Stimulated activated naive CD4-positive, alpha-beta T cell (primary cell): ENCODE measurements around the gene METTL22.

ENCODE experiments used
- DNase-seq, 6 experiments: peaks; one replicate each; lab custom pipeline; 2025; lab: John Stamatoyannopoulos, UW

The METTL22 gene

DNA sequence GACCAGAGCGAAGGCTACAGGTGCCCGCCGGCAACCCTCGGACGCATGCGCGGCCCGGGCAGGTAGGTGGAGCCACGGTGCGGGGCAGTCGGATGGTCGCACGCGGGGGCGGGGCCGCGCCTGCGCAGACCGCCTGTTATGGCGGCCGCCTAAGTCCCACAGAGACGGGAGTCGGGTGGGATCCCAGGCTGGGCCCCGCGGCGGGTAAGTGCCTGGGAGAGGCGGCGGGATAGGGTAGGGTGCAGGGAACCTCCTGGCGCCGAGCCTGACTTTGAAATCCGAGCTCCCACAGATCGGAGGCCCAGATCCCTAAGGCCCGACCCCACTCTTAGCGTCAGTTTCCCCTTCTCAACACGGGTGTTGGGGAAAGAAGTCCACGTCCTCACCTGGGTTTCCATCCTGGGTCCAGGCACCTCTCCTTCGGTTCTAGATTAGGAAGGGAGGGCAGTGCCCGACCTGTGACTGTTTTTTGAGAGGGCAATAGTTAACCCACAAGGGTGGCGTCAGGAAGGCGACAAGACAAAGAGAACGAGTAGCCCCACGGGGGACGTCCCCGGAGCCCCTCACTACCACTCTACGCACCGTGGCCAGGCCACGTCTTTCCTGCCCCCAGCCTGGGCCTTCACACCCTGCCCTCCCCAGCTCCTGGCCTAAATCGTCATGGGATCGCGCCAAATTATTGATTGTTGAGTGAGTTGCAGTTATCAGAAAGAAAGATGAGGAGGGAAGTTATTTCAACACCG lies at the start of gene METTL22:
TSS of gene METTL22 (plus strand) at position 127 of the 743 bp plus-strand sequence. CDS start 3,968 bp downstream, outside the sequence.
- peak; percentile 73 to 92 (median 88) for DNase-seq

DNA sequence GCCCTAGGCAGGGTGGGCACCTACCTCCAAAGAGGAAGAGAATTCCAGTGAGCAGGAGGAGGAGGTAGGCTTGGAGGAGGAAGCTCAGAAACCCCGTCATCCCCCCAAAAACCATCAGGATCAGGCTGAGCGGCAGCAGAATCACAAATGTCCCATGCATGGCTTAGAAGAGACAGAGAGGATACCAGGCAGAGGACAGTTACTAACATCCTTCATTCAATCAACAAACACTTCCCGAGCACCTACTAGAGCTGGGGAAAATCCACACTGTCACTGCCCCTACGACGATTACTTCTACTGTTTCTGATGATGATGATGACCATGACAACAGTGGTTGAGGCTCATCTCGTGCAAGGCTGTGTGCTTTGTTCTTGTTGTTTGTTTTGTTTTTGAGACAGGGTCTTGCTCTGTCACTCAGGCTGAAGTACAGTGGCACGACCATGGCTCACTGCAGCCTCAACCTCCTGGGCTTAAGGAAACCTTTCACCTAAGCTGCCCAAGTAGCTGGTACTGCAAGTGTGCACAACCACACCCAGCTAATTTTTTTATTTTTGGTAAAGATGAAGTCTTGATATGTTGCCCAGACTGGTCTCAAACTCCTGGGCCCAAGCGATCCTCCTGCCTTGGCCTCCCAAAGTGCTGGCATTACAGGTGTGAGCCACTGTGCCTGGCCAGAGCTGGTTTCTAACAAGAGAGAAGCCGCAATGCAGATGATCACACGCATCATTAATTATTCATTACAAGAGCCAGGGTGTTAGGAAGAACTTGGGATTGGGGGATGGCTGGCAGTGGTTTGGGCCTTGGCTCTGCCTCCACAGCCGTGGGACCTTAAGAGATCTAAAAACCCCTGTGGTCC lies 49.2 kb upstream of the METTL22 start:
- DNase-seq, result no peak

GRCh38 chr16:8572919-8573724 lies 48.4 kb upstream of the METTL22 start:
- DNase-seq, result no peak

DNA sequence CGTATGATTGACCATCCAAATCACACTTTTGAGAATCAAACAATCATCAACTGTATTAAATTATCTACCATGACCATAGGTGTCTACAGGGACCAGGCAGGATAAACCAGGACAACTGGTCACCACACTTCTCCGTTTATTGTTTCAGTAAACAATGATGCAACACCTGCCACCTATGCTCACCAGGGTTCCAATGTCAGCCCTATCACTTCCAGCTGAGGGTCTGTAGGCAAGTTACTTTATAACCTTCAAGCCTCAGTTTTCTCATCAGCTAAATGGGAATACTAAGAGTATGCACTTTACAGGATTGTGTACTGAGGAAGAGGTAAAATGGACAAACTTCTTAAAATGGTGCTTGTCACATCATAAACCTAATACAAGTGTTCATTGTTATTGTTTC lies 46.1 kb upstream of the METTL22 start:
- no peak for DNase-seq

- no peak for DNase-seq
Observed at GRCh38 chr16:8576141-8577004, 45.1 kb upstream of the METTL22 start.

- DNase-seq, result no peak
Observed at GRCh38 chr16:8577678-8578304, 43.7 kb upstream of the METTL22 start.

DNA sequence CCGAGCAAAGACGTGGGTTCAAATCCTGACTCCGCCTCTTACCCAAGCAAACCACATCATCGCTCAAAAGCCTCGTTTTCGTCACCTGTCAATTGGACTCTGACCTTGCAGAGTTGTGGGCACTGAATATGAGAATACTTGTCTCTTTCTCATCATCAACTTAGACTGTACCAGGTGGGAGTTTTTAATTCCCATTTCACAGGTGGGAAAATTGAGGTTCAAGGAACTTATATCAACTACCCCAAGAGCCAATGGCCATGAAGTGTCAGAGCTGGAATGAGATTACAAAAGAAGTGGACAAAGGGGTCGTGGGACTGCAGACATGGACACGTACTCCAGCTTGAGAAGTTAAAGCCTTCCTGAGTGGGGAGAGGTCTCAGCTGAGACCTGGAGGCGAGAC lies 41.9 kb upstream of the METTL22 start:
- DNase-seq, result no peak

GRCh38 chr16:8581831-8582580 lies 39.5 kb upstream of the METTL22 start:
- no peak for DNase-seq

DNA sequence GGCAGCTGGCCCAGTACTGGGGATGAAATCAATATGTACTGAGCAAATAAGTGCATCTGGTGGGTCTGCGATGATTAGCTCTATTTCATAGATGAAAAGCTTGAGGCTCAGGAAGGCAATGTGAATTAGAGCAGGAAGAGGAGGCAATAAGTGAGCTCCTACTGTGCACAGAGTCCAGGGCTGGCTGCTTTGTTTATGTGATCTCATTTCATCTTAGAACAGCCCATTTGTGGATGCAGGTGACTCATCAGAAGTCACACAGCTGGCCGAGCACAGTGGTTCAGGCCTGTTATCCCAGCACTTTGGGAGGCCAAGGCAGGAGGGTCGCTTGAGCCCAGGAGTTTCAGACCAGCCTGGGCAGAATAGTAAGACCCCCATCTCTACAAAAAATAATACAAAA lies 38.3 kb upstream of the METTL22 start:
- DNase-seq, result no peak

DNA sequence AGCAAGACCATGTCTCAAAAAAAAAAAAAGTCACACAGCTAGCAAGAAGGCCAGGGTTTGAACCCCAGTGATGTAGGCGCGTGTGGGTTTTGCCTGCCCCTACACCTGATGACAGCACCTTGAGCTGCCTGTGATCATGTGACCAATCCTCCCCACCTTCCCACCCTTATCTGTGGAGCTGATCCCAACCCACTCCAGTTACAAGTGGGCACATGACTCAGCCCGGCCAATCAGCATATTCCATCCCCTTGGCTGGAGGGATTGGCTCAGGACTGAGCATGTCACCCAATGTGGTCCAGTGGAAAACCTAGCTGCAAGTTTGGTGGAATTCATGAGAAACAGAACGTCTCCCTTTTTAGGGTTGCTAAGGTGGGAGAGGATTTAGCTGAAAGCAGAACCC lies 37.8 kb upstream of the METTL22 start:
- no peak for DNase-seq

DNA sequence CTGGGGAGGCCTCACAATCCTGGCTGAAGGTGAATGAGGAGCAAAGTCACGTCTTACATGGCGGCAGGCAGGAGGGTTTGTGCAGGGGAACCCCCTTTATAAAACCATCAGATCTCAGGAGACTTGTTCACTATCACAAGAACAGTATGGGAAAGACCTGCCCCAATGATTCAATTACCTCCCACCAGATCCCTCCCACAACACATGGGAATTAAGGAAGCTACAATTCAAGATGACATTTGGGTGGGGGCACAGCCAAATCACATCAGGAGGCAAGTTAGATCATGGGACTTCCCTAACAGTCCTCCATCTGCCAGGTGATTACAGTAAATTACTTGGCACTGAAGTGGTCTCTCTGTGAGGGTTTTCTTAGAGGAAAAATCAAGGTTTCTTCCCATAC lies 36.5 kb upstream of the METTL22 start:
- DNase-seq, result no peak

DNA sequence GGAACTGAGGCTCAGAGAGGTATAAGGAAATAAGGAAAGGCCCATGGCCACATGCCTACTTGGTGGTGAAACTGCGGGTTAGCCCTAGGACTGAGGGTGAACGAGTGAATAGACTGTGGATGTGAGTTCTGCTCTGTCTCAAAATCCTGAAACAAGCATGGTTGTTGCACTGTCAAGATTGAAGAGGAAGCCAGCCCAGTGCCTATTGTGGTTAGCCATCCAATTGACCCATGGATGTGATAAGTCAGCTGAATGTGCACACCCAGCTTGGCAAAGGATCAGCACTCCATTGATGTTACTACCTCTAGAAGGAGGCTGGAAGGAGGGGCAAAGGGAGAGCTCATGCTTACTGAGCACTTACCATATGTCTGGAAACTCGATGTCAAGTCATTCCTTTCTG lies 35.6 kb upstream of the METTL22 start:
- no peak for DNase-seq

- DNase-seq, result no peak
Observed at GRCh38 chr16:8587065-8587464, 34.4 kb upstream of the METTL22 start.

GRCh38 chr16:8588682-8589056 lies 32.8 kb upstream of the METTL22 start:
- DNase-seq, result no peak

DNA sequence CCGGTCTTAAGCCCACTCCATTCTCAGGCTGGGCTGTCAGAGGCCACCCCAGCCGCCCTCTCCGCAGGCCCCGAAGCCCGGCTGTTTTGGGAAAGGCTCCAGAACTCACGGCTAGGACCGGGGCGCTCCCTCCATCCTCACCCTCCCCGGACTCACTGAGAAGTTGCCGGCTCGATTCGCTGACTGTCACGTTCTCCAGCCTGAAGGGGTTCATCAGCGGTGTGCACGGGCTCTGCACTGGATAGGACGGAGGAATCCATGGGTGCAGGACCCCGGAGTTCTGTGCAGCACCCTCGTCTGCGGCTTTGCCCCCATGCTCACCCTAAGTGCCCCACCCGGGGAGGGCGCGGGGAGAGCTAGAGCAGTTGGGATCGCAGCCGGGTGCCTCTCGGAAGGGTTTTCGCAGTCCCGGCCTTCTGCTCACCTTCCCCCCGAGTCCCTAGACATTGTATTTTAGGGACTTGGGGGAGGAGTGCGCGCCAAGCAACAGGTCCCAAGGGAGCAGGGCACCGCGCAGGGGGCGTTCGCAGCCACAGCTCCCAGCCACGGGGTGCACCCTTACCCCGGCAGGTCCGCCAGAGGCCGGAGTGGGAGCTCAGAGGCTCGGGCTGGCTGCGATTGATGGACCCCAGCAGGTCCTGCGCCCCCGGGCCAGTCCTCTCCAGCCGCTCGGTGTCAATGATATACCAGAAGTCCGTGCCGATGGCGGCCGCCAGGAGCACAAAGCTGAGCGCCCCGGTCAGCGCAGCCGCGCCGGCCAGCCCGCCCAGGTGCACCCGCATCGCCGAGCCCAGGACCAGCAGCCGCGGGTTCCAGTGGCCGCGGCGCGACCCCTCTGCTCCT lies 32.2 kb upstream of the METTL22 start:
- DNase-seq, result no peak

- no peak for DNase-seq
Observed at GRCh38 chr16:8589900-8590688, 31.4 kb upstream of the METTL22 start, which contains the start of gene TMEM114. TMEM114 (minus strand) TSS chr16:8590511; CDS start chr16:8589838, 673 bp downstream.

GRCh38 chr16:8590811-8591210 lies 30.7 kb upstream of the METTL22 start:
- no peak for DNase-seq

GRCh38 chr16:8591451-8591850 lies 30.0 kb upstream of the METTL22 start:
- DNase-seq, result no peak
